Measurements from ENCODE around the gene WNT8A. TPM values are rescaled to one million over a fixed set of nuclear protein-coding genes. Genes with fewer than 3 reads are reported as not detected.
A peak's percentile ranks its signal among the peaks of the same experiment; 100 is the strongest.

WNT8A gene
- total RNA-seq, 2 donors from 2014 or later: not detected

- TF ChIP-seq CTCF (IDR thresholded peaks at IDR 0.05): no peak
Measured at GRCh38 chr5:138128334-138128733, 44.5 kb downstream of the WNT8A start.

GRCh38 chr5:138129347-138129746 is 45.5 kb downstream of the WNT8A start:
- no peak for TF ChIP-seq CTCF (IDR thresholded peaks at IDR 0.05)
- no peak for DNase-seq (ENCODE audit: low spot score)

More at GRCh38 chr5:138128334-138128733, 44.5 kb downstream of the WNT8A start:
- DNase-seq (ENCODE audit: low spot score): no peak
- no peak overlapping the region for H3K4me3 ChIP-seq
- H3K4me1 ChIP-seq: no peaks in the 10 kb centered on the region
- no peaks in the 10 kb centered on the region for H3K36me3 ChIP-seq
- no peak overlapping the region for H3K27ac ChIP-seq
- H3K9me3 ChIP-seq: no peaks in the 10 kb centered on the region
- no peaks in the 10 kb centered on the region for H3K27me3 ChIP-seq

GRCh38 chr5:138132543-138132942 is 48.7 kb downstream of the WNT8A start:
- H3K4me3 ChIP-seq: no peak overlapping the region
- H3K9me3 ChIP-seq: no peaks in the 10 kb centered on the region
- H3K36me3 ChIP-seq: no peaks in the 10 kb centered on the region
- no peaks in the 10 kb centered on the region for H3K4me1 ChIP-seq
- DNase-seq (ENCODE audit: low spot score): no peak
- TF ChIP-seq CTCF (IDR thresholded peaks at IDR 0.05): no peak
- H3K27ac ChIP-seq: no peak overlapping the region
- H3K27me3 ChIP-seq: no peaks in the 10 kb centered on the region

More at GRCh38 chr5:138129347-138129746, 45.5 kb downstream of the WNT8A start:
- Histone ChIP-seq H3K9me3 (no peaks in the 10 kb centered on the region), H3K4me3 (no peak overlapping the region), H3K36me3 (no peaks in the 10 kb centered on the region), H3K27me3 (no peaks in the 10 kb centered on the region), H3K27ac (no peak overlapping the region), H3K4me1 (no peaks in the 10 kb centered on the region)

GRCh38 chr5:138138949-138139780 is 55.3 kb downstream of the WNT8A start, which contains the start of gene NME5:
Gene NME5 (minus strand): TSS chr5:138139428. CDS start chr5:138138780, 648 bp downstream.
- DNase-seq (ENCODE audit: low spot score): no peak
- H3K27ac ChIP-seq: no peak within 1 kb of the TSS
- TF ChIP-seq CTCF (IDR thresholded peaks at IDR 0.05): no peak

GRCh38 chr5:138139781-138140090 is 55.9 kb downstream of the WNT8A start:
- H3K36me3 ChIP-seq: no peaks in the 10 kb centered on the region
- H3K27ac ChIP-seq: no peak overlapping the region
- DNase-seq (ENCODE audit: low spot score): no peak
- no peaks in the 10 kb centered on the region for H3K27me3 ChIP-seq
- TF ChIP-seq CTCF (IDR thresholded peaks at IDR 0.05): no peak
- peak overlapping the region; percentile 61 to 66 for H3K4me3 ChIP-seq
- H3K9me3 ChIP-seq: no peaks in the 10 kb centered on the region
- peaks cover 0 to 9% of the 10 kb centered on the region in 2 donors for H3K4me1 ChIP-seq

More at GRCh38 chr5:138138949-138139780, 55.3 kb downstream of the WNT8A start, which contains the start of gene NME5:
- Histone ChIP-seq H3K4me3 (peak within 1 kb of the TSS; percentile 61 to 66), H3K36me3 (no peaks in the 10 kb centered on the region), H3K9me3 (no peaks in the 10 kb centered on the region), H3K4me1 (peaks cover 0 to 9% of the 10 kb centered on the region in 2 donors), H3K27me3 (no peaks in the 10 kb centered on the region)

Measured in right atrium auricular region (tissue), 2 donors.